ENCODE data around the gene RRP15.

RRP15 gene

DNA sequence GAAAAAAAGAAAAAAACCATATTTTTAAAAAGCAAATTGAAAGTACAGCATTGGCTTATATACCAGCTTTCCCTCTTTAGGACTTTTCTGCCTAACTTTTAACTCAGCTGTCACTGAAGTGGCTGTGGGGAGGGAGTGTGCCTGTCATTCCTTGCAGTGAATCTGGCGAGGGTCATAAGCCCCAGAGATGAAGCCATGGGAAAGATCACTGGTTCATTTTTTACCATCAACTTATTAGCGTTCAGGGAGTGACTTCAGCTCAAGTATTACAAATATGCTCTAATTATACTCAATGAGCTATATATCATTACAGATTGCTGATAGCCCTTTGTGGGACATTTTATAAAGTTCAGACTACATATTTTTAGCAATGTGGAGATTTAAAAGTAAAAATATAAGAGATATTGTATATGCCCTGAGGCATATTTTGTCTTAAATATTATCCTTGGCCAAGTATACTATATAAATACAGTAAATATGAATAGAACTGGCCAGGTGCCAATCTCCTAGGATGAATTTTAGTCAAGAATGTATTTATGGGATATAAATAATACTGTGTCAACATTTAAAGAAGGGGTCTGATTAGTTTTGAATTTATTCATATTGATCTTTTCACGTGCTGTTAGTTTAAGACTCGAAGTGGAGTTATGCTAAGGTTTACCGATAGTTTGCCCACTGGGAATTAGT, 64.4 kb downstream of the RRP15 start:
- Histone ChIP-seq H3K9ac (ENCODE audit: low read length in 2 of 2) (peak overlapping the region; percentile 6 to 87), H3K4me3 (ENCODE audit: low read length in 2 of 2) (peak overlapping the region; percentile 94 to 96), H3K27ac (ENCODE audit: low read length) (peak overlapping the region; percentile 86), H3K9me3 (ENCODE audit: control insufficient read depth in 2 of 2, low read length in 2 of 2) (no peaks in the 10 kb centered on the region), H3K27me3 (ENCODE audit: control insufficient read depth in 1 of 2, insufficient read depth in 2 of 2, low read length in 2 of 2) (no peaks in the 10 kb centered on the region), H3K36me3 (ENCODE audit: control insufficient read depth in 2 of 2, insufficient read depth in 2 of 2, low read length in 2 of 2) (no peaks in the 10 kb centered on the region), H3K4me1 (ENCODE audit: control insufficient read depth, insufficient read depth, low read length) (peaks cover 22% of the 10 kb centered on the region)

DNA sequence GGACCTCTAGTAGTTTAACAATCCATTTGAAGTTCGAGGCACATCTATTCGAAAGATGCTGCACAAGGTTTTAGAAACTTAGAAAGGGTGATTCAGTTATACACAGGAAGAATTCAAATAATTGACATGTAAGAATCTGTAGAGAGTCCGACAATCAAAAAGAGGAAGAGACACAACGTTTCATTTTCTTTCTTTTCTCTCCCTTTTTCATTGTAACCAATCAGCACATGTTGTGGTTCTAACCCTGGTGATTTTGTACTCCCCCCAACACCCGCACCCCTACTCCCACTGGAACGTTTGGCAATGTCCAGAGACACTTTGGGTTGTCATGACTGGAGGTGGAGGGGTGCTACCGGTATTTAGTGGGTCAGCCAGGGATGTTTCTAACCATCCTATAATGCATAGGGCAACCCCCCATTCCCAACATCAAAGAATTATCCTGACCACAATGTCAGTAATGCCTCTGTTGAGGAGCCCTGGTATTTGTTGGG, 65.0 kb downstream of the RRP15 start:
- peak overlapping the region; percentile 31 for H3K27ac ChIP-seq (ENCODE audit: low read length)
- H3K27me3 ChIP-seq (ENCODE audit: control insufficient read depth in 1 of 2, insufficient read depth in 2 of 2, low read length in 2 of 2) = no peaks in the 10 kb centered on the region
- no peaks in the 10 kb centered on the region for H3K9me3 ChIP-seq (ENCODE audit: control insufficient read depth in 2 of 2, low read length in 2 of 2)
- H3K4me1 ChIP-seq (ENCODE audit: control insufficient read depth, insufficient read depth, low read length) = peaks cover 16% of the 10 kb centered on the region
- no peaks in the 10 kb centered on the region for H3K36me3 ChIP-seq (ENCODE audit: control insufficient read depth in 2 of 2, insufficient read depth in 2 of 2, low read length in 2 of 2)
- no peak overlapping the region for H3K9ac ChIP-seq (ENCODE audit: low read length in 2 of 2)
- peak overlapping the region; percentile 94 to 96 for H3K4me3 ChIP-seq (ENCODE audit: low read length in 2 of 2)

DNA sequence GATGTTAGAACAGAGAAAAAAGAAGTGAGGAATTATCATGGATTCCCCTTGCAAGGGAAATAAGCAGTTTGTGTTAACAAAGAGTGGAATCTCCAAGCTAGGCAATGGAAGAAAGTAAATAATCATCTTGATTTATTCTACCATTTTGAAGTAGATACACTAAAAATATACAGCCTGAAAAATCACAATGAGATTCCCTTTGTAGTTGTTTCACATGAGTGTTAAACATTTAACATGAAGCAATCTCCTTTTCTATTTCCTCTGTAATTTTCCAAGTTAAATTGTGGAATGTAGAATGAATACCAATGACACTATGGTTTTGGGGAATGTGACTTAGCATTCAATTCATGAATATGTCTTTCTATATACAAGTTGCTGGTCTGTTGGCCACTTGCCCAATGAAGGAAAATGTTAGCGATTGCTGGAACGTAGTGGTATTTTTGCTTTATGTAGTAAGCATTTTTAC, 65.7 kb downstream of the RRP15 start:
- Histone ChIP-seq H3K27me3 (ENCODE audit: control insufficient read depth in 1 of 2, insufficient read depth in 2 of 2, low read length in 2 of 2) (no peaks in the 10 kb centered on the region), H3K4me1 (ENCODE audit: control insufficient read depth, insufficient read depth, low read length) (peaks cover 10% of the 10 kb centered on the region), H3K9me3 (ENCODE audit: control insufficient read depth in 2 of 2, low read length in 2 of 2) (no peaks in the 10 kb centered on the region), H3K36me3 (ENCODE audit: control insufficient read depth in 2 of 2, insufficient read depth in 2 of 2, low read length in 2 of 2) (no peaks in the 10 kb centered on the region), H3K9ac (ENCODE audit: low read length in 2 of 2) (peak overlapping the region in 1 of 2 donors; percentile 39), H3K27ac (ENCODE audit: low read length) (no peak overlapping the region), H3K4me3 (ENCODE audit: low read length in 2 of 2) (peak overlapping the region; percentile 50 to 94)

DNA sequence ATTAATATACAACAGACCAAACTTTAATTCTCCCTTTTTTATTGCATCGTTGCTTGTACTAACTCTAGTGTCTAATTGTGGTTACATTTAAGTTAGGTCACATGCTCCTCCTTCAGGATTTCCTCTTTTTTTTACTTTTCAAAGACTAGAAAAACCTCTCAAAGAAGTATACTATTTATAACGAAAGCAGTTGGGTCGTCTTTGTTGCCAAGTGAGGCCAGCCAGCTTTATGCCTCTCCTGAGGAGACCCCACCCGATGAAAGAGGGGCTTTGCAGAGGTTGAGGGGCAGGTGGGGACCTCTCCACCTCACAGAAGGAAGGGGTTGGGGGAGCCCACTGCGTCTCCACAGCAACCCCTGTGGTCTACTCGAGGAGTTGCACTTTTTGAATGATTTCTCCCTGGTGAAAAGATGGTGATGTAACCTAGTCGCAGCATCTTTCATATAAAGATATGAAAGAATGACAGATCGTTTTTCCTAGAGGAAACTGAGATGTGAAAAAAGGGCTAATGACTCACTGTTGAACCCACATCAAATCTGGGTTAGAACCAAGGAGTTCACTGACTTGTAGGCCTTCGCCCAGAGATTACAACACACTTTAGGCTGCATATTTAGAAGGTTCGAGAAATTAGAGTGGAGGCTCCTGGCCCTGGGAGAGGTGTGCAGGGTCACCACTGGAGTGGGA, 66.4 kb downstream of the RRP15 start:
- Histone ChIP-seq H3K36me3 (ENCODE audit: control insufficient read depth in 2 of 2, insufficient read depth in 2 of 2, low read length in 2 of 2) (no peaks in the 10 kb centered on the region), H3K9ac (ENCODE audit: low read length in 2 of 2) (peak overlapping the region; percentile 13 to 39), H3K4me3 (ENCODE audit: low read length in 2 of 2) (peak overlapping the region; percentile 50 to 94), H3K9me3 (ENCODE audit: control insufficient read depth in 2 of 2, low read length in 2 of 2) (no peaks in the 10 kb centered on the region), H3K4me1 (ENCODE audit: control insufficient read depth, insufficient read depth, low read length) (peaks cover 10% of the 10 kb centered on the region), H3K27me3 (ENCODE audit: control insufficient read depth in 1 of 2, insufficient read depth in 2 of 2, low read length in 2 of 2) (no peaks in the 10 kb centered on the region), H3K27ac (ENCODE audit: low read length) (no peak overlapping the region)

DNA sequence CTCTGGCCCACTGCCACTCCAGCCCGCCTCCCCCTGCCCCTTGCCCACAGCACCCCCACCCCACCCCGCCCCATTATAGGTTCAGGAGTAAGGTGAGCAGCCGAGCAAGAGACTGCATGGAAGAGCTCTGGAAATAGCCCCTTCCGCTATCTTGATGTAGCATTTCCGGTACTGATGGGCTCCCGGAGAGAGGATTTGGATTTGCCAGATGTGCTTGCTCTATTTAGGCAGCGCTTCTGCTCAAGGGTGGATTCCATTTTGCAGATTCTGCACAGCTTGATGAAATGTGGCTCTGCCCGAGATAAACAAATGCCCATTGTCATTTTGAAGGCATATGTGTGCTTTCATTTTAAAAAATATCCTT, 67.0 kb downstream of the RRP15 start:
- Histone ChIP-seq H3K9me3 (ENCODE audit: control insufficient read depth in 2 of 2, low read length in 2 of 2) (no peaks in the 10 kb centered on the region), H3K27me3 (ENCODE audit: control insufficient read depth in 1 of 2, insufficient read depth in 2 of 2, low read length in 2 of 2) (no peaks in the 10 kb centered on the region), H3K9ac (ENCODE audit: low read length in 2 of 2) (no peak overlapping the region), H3K4me1 (ENCODE audit: control insufficient read depth, insufficient read depth, low read length) (peaks cover 12% of the 10 kb centered on the region), H3K4me3 (ENCODE audit: low read length in 2 of 2) (no peak overlapping the region), H3K27ac (ENCODE audit: low read length) (no peak overlapping the region), H3K36me3 (ENCODE audit: control insufficient read depth in 2 of 2, insufficient read depth in 2 of 2, low read length in 2 of 2) (no peaks in the 10 kb centered on the region)

DNA sequence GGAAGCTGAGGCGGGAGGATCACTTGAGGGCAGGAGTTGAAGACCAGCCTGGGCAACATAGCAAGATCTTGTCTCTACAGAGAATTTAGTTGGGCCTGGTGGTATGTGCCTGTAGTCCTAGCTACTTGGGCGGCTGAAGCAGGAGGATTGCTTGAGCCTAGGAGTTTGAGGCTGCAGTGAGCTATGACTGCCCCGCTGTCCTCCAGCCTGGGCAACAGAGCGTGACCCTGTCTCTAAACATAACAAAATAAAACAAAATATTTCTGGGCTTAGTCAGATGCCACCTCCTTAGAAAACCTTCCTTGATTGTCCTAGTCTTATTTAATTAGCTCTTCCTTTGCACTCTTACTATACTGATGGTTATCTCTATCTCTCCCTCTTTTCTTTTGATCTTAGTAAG, 68.6 kb downstream of the RRP15 start:
- Histone ChIP-seq H3K36me3 (ENCODE audit: control insufficient read depth in 2 of 2, insufficient read depth in 2 of 2, low read length in 2 of 2) (no peaks in the 10 kb centered on the region), H3K9me3 (ENCODE audit: control insufficient read depth in 2 of 2, low read length in 2 of 2) (no peaks in the 10 kb centered on the region), H3K4me1 (ENCODE audit: control insufficient read depth, insufficient read depth, low read length) (peaks cover 20% of the 10 kb centered on the region), H3K27me3 (ENCODE audit: control insufficient read depth in 1 of 2, insufficient read depth in 2 of 2, low read length in 2 of 2) (no peaks in the 10 kb centered on the region), H3K4me3 (ENCODE audit: low read length in 2 of 2) (no peak overlapping the region), H3K27ac (ENCODE audit: low read length) (no peak overlapping the region), H3K9ac (ENCODE audit: low read length in 2 of 2) (no peak overlapping the region)

DNA sequence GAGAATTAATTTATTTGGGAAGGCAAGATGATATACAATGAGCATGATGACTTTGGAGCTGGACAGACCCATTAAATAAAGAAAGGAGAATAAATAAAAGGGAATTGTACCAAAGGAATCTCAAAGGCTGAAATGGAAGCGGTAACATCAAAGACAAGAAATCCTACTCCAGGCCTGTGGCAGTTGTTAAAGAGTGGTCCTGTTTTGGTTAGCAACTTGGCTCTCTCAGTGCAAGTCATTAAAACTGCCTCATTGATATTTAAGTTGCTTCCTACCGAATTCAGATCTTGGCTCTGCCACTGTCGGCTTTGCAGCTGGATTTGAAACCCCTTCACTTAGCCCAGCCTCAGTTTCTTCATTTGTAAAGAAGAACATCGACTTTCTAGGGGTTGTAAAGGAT, 70.2 kb downstream of the RRP15 start:
- H3K4me1 ChIP-seq (ENCODE audit: control insufficient read depth, insufficient read depth, low read length) = peaks cover 16% of the 10 kb centered on the region
- no peak overlapping the region for H3K27ac ChIP-seq (ENCODE audit: low read length)

DNA sequence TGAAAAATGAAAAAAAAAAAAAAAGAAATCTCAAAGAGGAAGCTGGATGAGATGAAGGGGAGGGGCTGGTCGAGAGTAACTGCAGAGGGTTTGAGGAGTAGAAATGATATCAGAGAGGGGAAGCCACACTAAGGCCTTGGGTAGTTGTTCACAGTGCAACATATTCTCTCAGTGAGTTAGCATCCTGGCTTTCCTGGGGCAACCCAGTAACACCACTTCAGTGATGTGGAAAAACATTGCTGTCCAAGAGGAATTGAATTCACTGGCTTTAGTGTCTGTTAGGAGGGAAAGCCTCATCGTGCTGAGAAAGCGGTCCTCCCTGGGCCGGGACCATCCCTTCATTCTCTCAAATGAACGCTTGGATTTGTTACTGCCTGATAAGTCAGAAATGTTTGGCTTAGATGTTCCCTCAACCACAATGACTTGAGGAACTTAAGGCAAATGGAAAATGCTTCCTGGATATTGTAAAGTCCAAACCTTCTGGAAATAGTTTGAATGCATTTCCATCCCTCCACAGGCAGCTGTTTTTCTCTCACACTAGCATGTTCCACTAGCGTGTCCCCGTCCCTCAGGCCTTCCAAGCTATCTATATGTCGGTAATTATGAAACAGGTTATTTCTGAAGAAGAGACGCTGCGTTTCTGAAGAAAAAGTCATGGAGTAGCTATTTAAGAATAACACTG, 72.3 kb downstream of the RRP15 start:
- Histone ChIP-seq H3K9ac (ENCODE audit: low read length in 2 of 2) (no peak overlapping the region), H3K27me3 (ENCODE audit: control insufficient read depth in 1 of 2, insufficient read depth in 2 of 2, low read length in 2 of 2) (no peaks in the 10 kb centered on the region), H3K4me3 (ENCODE audit: low read length in 2 of 2) (peak overlapping the region in 1 of 2 donors; percentile 15), H3K4me1 (ENCODE audit: control insufficient read depth, insufficient read depth, low read length) (peaks cover 16% of the 10 kb centered on the region), H3K9me3 (ENCODE audit: control insufficient read depth in 2 of 2, low read length in 2 of 2) (no peaks in the 10 kb centered on the region), H3K27ac (ENCODE audit: low read length) (peak overlapping the region; percentile 11), H3K36me3 (ENCODE audit: control insufficient read depth in 2 of 2, insufficient read depth in 2 of 2, low read length in 2 of 2) (no peaks in the 10 kb centered on the region)

More for the DNA sequence above, 70.2 kb downstream of the RRP15 start:
- Histone ChIP-seq H3K9ac (ENCODE audit: low read length in 2 of 2) (no peak overlapping the region), H3K27me3 (ENCODE audit: control insufficient read depth in 1 of 2, insufficient read depth in 2 of 2, low read length in 2 of 2) (no peaks in the 10 kb centered on the region), H3K9me3 (ENCODE audit: control insufficient read depth in 2 of 2, low read length in 2 of 2) (no peaks in the 10 kb centered on the region), H3K36me3 (ENCODE audit: control insufficient read depth in 2 of 2, insufficient read depth in 2 of 2, low read length in 2 of 2) (no peaks in the 10 kb centered on the region), H3K4me3 (ENCODE audit: low read length in 2 of 2) (no peak overlapping the region)

DNA sequence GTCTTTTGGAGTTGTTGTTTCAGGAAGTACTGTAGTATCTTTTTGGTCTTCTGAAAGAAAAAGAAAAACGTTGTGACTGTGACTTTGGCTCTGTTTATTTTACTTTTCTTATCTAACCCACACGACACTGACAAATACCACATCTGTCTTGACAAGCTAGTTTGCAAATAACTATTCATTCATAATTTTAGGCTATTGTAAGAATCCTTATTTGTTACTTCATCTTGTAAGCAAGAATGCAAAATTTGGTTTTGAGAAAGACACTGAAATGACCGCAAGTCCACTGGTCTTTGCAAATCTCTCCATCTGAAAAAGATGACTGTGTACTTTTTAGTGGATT, 72.8 kb downstream of the RRP15 start:
- H3K27ac ChIP-seq (ENCODE audit: low read length) = peak overlapping the region; percentile 11
- H3K27me3 ChIP-seq (ENCODE audit: control insufficient read depth in 1 of 2, insufficient read depth in 2 of 2, low read length in 2 of 2) = no peaks in the 10 kb centered on the region
- H3K4me3 ChIP-seq (ENCODE audit: low read length in 2 of 2) = no peak overlapping the region
- H3K9ac ChIP-seq (ENCODE audit: low read length in 2 of 2) = no peak overlapping the region
- H3K4me1 ChIP-seq (ENCODE audit: control insufficient read depth, insufficient read depth, low read length) = peaks cover 16% of the 10 kb centered on the region
- H3K9me3 ChIP-seq (ENCODE audit: control insufficient read depth in 2 of 2, low read length in 2 of 2) = no peaks in the 10 kb centered on the region
- no peaks in the 10 kb centered on the region for H3K36me3 ChIP-seq (ENCODE audit: control insufficient read depth in 2 of 2, insufficient read depth in 2 of 2, low read length in 2 of 2)

DNA sequence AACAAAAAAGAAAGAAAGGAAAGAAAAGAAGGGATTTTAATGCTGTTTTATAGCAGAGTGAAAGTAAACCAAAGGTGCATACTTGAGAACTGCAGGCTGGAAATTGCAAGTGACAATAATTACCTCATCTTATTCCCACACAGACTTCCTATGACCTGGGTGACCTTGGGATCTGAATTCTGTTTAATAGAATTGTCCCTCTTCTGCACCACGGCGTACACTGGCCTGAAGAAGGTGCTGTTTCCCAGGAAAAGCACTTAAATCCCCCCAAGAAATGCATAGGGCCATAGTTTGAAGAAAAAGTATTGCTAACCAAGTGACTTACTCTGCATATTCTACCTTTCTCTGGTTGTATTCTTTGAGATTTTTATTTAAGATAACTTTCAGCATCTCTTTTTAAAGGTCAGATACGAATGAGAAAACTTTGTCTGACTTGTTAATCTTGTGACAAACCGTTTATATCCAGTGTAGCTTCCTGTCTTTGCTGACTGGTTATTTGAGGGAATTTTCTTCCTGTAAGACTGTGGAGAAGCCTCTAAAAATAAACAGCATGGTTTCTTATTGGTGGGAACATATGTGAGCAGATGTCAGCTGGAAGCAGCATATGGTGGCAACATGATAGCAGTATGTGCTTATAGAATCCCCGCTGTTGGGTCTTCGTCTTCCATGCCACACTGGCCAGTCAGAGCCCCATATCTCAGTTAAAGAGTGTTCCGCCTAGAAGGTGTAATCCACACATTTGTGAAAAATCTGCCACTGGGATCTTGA, 76.4 kb downstream of the RRP15 start:
- Histone ChIP-seq H3K4me3 (ENCODE audit: low read length in 2 of 2) (no peak overlapping the region), H3K9ac (ENCODE audit: low read length in 2 of 2) (no peak overlapping the region), H3K9me3 (ENCODE audit: control insufficient read depth in 2 of 2, low read length in 2 of 2) (no peaks in the 10 kb centered on the region), H3K27me3 (ENCODE audit: control insufficient read depth in 1 of 2, insufficient read depth in 2 of 2, low read length in 2 of 2) (no peaks in the 10 kb centered on the region), H3K27ac (ENCODE audit: low read length) (no peak overlapping the region), H3K36me3 (ENCODE audit: control insufficient read depth in 2 of 2, insufficient read depth in 2 of 2, low read length in 2 of 2) (peaks cover 0 to 2% of the 10 kb centered on the region in 2 donors), H3K4me1 (ENCODE audit: control insufficient read depth, insufficient read depth, low read length) (peaks cover 37% of the 10 kb centered on the region)

Data from stomach smooth muscle (tissue), 2 donors.